Hepatocyte (in vitro differentiated cells): Measurements from ENCODE around the gene MAP1LC3A.

Experiments
- EZH2 ChIP-seq: fragments of 200-600 bp; sonication (generic); IDR thresholded peaks from 2 replicates; pipeline ENCODE4 v1.6.1; 2016; ENCODE audit warnings: antibody characterized with exemption, mild to moderate bottlenecking, borderline replicate concordance
- TF ChIP-seq, protein P1 (sequence below): fragments of 200-600 bp; sonication (generic); IDR thresholded peaks from 2 replicates; pipeline ENCODE4 v1.5.1; 2016; ENCODE audit warnings: antibody characterized with exemption, mild to moderate bottlenecking; ENCODE audit not compliant: poor library complexity

DNA sequence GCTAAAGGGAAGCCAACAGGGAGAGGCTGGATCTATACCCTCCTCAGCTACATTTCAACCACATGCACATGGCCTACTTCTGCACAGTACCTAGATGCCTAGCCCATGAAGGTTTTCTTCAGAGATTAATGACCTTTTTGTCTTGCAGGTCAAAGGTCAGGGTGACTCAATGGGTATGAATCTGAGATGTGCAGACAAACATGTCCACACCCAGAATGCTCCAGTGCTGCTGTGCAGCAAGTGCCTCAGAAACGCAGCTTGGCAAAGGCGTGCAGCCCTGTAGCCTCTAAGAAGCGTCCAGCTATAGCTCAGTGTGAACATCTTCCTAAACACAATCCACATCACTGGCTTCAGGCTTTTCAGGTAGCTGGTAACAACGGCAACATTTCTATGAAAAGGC lies 24.4 kb downstream of the MAP1LC3A start:
- TF ChIP-seq, protein P1, sequence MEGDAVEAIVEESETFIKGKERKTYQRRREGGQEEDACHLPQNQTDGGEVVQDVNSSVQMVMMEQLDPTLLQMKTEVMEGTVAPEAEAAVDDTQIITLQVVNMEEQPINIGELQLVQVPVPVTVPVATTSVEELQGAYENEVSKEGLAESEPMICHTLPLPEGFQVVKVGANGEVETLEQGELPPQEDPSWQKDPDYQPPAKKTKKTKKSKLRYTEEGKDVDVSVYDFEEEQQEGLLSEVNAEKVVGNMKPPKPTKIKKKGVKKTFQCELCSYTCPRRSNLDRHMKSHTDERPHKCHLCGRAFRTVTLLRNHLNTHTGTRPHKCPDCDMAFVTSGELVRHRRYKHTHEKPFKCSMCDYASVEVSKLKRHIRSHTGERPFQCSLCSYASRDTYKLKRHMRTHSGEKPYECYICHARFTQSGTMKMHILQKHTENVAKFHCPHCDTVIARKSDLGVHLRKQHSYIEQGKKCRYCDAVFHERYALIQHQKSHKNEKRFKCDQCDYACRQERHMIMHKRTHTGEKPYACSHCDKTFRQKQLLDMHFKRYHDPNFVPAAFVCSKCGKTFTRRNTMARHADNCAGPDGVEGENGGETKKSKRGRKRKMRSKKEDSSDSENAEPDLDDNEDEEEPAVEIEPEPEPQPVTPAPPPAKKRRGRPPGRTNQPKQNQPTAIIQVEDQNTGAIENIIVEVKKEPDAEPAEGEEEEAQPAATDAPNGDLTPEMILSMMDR, result no peak
- TF ChIP-seq EZH2, result no peak
